Ramos (cell line): ENCODE data around the gene PLA2G4F.

Experiments
- in situ Hi-C: fragments of 300-500 bp; cut with MboI; formaldehyde crosslinking; loops from one replicate; pipeline ENCODE4 v1.14.3; 2022; ENCODE audit warnings: low sequenced_read_pairs; ENCODE audit not compliant: unreplicated experiment

Gene PLA2G4F

GRCh38 chr15:42148808-42149492 is 7.5 kb downstream of the PLA2G4F start:
- in situ Hi-C loops: no loop called here

GRCh38 chr15:42147431-42147735 is 9.1 kb downstream of the PLA2G4F start:
- in situ Hi-C loops: no loop called here

DNA sequence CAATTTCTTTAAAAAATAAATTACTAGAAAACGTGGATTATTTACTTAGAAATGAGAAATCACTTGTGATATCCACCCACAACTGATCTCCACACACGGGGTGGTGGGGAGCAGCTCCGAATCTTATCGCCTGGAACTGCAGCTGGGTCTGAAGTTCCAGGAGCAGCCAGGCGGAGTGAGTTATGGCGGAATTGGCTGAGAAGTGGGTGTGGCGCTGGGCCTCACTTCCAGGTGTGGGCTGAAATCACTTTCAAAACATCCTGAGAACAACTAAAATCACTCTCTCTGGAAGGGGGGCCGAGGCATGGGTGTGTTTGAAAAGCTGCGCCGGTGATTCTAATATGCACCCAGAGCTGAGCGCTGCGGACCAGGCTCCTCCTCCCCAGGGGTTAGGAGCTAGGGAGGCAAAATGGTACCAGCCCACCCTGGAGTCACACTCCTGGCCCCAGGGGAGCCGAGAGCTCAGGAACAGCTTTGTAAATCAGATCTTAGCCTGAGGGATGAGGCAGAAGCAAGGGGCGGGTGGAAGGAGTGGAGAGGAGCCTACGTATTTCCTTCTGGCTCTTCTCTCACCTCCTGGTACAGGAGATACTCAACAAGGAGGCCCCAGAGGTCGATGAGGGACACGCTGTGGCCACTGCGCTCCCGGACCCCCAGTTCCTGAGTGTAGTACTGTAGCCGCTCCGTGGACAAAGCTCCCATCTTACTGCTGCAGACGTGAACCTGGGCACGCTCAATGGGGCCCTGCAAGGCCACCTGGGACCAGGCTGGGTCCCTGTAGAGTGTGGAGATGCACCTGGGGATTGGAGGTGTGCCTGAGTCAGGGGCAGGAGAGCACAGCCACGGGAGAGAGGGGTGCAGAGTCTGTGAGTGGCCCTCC is 9.6 kb downstream of the PLA2G4F start:
- in situ Hi-C loops: no loop called here

DNA sequence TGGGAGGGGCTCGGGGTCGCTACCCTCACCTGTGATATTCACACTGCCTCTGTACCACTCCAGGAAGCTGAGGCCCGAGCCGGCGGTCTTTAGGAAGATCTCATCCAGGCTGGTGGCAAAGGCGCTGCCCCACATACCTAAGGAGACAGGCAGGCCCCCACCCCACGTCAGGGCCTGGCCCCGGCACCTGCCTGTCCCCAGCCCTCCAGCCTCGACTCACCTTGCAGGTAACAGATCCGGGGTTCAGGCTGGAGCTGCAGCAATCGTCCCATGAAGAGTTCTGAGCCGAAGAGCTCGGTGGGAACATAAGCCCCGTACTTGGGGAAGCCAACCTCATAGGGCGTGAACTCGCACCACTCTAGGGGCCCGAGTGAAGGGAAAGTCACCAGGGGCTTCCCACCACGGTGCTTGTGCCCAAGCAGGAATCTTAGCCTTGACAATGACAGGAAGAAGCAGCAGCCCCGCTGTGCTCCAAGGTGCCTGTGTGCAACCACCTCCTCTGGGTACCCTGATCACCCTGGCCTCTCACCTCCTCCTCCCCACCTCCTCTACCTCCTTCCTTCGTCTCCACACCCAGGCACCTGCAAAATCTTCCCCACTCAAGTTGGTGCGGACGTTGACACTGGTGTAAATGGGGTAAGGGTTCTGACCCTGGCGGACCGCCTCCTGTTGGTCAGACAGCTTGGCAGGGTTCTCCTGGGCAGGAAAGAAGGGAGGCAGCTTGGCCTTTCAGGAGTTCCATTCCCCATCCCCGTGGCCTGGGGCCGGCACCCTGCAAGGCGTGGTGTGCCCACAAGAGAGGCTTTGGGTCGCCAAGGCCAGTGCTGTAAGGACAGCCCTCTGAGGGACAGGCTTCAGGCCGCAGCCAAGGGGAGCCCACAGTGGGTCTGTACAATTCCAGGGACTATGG is 10.6 kb downstream of the PLA2G4F start:
- in situ Hi-C loops: no loop called here

DNA sequence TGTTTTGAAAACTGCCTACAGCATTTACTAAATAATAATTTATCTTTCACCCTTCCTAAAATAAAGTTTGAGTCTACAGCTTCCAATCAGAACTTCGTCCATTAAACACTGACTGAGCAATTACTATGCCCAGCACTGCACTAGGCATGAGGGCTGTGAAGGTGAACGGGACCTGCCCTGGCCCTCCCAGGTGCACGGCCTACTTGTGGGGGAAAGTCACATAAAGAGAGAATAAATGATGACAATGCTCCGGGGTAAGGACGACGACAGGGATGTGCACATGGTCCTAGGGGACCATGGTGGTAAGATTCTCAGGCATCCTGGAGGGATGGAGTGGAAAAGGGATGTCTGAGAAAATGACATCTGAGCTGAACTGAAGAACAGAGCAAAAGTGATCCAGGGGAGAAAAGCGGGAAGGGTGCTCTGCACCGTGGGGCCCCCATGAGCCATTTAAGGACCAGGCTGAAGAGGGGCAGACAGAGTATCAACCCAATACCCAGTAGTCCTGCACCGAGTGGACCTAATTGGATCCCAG is 11.5 kb downstream of the PLA2G4F start:
- in situ Hi-C loops: no loop called here

- in situ Hi-C loops: no loop called here
These were observed 12.4 kb downstream of the PLA2G4F start for GRCh38 chr15:42143866-42144625.

DNA sequence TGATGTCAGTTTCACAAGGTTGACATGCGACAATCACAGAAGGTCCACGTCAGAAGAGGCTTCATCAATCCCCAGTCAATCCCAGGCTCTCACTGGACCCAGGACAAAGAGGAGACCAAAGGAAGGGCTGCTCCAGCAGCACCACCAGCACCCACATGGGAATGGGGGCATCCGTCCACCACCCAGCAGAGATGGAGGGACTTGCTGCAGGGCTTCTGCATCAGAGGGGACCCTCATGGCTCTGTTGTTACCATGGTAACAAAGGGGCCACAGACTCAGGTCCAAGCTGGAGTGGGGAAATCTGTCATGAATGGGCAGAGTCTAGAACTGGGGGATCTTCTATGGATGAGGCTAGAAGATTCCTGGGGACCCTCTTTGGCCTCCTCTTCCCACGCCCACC is 13.1 kb downstream of the PLA2G4F start:
- in situ Hi-C loops: no loop called here

- in situ Hi-C loops: no loop called here
These were observed 14.4 kb downstream of the PLA2G4F start for GRCh38 chr15:42141795-42142667.

DNA sequence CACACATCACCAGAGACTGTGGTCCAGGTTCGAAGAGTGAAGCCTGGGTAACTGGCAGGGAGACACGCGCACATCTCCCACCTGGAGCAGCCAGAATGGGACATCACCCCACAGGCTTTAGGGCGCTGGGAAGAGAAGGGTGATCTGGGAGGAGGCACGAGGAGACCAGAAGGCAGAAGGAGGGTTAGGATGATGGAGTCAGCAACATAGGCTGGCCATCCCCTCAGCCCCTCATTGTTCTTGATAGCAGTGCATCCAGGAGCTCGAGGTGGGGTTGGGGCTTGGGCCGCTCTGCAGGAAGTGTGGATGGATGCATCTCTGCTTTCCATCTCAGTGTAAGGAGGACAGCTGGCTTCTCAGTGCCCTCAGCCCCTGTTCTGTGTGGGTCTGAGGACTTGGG is 15.2 kb downstream of the PLA2G4F start:
- in situ Hi-C loops: no loop called here

- in situ Hi-C loops: no loop called here
These were observed 15.9 kb downstream of the PLA2G4F start for GRCh38 chr15:42140383-42141070.

DNA sequence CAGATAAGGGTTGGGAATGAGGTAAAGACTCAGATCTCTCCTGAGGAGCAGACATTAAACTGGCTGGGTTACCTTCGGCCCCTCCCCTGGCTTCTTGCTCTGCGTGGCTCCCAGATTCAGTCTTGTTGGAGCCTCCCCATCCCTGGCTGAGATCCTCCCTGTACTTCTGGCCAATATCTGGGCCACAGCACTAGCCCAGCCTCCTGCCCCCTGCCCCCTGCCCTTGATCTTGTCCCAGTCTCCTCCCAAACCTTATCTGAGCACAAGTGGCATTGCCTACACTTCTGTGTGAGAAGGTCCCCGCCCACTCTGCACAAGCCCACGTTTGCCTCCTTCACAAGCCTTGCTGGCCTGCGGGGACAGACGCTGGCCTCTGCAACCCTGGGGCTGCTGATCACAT is 16.8 kb downstream of the PLA2G4F start:
- in situ Hi-C loops: no loop called here

DNA sequence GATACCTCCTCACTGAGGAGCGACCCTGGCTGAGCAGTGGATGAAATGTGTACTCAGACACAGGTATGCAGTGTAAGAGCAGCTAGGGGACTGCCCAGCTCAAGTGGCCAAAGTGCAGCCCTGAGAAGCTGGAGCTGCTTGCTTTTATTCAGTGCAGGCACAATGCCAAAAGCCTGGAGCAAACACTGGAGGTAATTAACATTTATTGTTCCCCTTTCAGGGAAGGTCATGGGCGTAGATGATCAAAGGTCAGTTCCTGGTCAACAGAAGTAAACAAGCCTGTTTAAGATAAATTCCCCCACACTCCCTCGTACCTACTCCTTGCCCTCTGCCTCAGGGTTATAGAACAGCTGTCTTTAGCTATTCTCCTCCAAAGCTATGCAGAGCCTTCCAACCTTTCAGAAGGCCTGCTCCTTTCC is 17.5 kb downstream of the PLA2G4F start:
- in situ Hi-C loops: no loop called here

GRCh38 chr15:42138411-42138810 is 18.0 kb downstream of the PLA2G4F start:
- in situ Hi-C loops: no loop called here

DNA sequence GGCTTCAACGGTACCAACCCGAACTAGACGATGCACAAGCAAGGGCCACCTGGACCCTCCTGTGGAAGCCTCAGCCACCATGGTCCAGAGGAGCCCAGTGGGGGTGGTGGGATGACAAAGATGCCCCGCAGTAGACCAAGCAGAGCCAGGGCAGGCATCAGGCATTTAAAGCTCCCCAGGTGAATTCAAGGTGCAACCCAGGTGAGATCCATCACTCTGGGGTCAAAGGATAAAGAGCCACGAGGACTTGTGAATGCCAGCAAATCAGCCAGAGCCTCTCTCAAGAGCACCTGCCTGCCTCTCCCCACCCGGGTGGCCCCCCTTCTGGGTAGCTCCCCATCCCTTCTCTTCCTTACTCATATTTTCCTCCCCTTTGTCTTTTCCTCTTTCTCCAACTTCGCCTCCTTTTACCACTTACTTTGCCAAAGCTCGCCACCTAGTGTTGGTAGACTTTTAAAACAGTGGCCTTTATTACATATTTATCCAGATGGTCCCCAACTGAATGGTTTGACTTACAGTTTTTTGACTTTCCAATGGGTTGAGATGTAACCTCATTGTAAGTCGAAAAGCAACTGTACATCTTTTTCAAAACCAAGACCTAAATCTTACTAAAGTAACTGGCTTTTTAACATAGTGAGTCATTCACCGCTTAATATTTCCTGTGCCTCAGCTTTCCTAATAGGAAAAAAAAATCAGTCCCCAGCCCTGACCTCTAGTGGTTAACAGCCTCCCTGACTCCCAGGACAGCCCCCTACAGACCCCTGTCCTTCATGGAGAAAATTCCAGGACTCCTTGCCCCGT is 18.8 kb downstream of the PLA2G4F start:
- in situ Hi-C loops: no loop called here

DNA sequence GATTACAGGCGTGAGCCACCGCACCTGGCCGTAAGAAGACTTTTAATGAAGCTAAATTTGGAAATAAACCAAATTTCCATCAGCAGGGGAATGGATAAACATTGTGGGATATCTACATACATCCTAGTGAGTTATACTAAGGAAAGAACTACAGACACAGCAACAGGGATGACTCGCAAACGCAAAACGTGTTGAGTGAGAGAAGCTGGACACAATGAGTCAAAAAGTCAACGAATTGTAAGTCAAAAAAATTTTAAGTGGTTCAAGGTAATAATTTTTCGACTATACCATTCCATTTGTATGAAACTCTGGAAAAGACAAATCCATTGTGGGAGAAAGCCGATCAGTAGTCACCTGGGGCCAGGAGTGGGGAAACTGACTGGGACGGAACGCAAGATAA is 19.9 kb downstream of the PLA2G4F start:
- in situ Hi-C loops: no loop called here

- in situ Hi-C loops: no loop called here
These were observed 21.1 kb downstream of the PLA2G4F start for GRCh38 chr15:42135351-42135750.

DNA sequence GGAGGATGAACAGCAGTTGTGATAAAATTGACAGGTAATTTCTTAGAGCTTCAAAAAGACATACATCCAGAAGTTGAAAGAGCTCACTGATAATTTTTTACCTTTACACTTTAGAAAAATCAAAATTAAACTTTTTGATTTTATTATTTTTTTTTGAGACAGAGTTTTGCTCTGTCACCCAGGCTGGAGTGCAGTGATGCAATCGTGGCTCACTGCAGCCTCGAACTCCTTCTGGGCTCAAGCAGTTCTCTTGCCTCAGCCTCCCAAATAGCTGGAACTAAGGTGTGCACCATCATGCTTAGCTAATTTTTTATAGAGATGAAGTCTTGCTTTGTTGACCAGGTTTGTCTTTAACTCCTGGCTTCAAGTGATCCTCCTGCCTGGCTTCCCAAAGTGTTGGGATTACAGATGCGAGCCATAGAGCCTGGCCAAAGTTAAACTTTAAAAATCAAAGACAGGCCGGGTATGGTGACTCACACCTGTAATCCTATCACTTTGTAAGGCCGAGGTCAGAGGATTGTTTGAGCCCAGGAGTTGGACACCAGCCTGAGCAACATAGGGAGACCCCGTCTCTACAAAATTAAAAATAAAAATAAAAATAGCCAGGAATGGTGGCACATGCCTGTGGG is 21.7 kb downstream of the PLA2G4F start:
- in situ Hi-C loops: no loop called here
